Activated CD8-positive, alpha-beta memory T cell treated with anti-CD3 and anti-CD28 coated beads for 1 hour (primary cell): ENCODE results near the gene PDSS2.

ENCODE experiments used
- DNase-seq, 2 donors: peaks; one replicate each; pipeline ENCODE4 v3.0.0-alpha.2; 2020; ENCODE audit warnings: low read depth in 1 of 2; ENCODE audit errors: extremely low read depth in 1 of 2

The PDSS2 gene, protein sequence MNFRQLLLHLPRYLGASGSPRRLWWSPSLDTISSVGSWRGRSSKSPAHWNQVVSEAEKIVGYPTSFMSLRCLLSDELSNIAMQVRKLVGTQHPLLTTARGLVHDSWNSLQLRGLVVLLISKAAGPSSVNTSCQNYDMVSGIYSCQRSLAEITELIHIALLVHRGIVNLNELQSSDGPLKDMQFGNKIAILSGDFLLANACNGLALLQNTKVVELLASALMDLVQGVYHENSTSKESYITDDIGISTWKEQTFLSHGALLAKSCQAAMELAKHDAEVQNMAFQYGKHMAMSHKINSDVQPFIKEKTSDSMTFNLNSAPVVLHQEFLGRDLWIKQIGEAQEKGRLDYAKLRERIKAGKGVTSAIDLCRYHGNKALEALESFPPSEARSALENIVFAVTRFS

GRCh38 chr6:107459283-107460082, at the start of gene PDSS2:
Gene PDSS2, minus strand, starts transcription at chr6:107459564. Its CDS starts 279 bp downstream, at chr6:107459285.
- peak; percentile 88 to 97 for DNase-seq

- no peak for DNase-seq
Observed at GRCh38 chr6:107506145-107506544, 46.8 kb upstream of the PDSS2 start.

GRCh38 chr6:107504270-107505026, 45.1 kb upstream of the PDSS2 start:
- no peak for DNase-seq

- DNase-seq: no peak
Observed at GRCh38 chr6:107496892-107497684, 37.7 kb upstream of the PDSS2 start.

- no peak for DNase-seq
Observed at GRCh38 chr6:107495971-107496370, 36.6 kb upstream of the PDSS2 start.

- no peak for DNase-seq
Observed at GRCh38 chr6:107495196-107495643, 35.9 kb upstream of the PDSS2 start.

- no peak for DNase-seq
Observed at GRCh38 chr6:107493158-107494057, 34.0 kb upstream of the PDSS2 start.

GRCh38 chr6:107491760-107492660, 32.6 kb upstream of the PDSS2 start:
- no peak for DNase-seq

DNA sequence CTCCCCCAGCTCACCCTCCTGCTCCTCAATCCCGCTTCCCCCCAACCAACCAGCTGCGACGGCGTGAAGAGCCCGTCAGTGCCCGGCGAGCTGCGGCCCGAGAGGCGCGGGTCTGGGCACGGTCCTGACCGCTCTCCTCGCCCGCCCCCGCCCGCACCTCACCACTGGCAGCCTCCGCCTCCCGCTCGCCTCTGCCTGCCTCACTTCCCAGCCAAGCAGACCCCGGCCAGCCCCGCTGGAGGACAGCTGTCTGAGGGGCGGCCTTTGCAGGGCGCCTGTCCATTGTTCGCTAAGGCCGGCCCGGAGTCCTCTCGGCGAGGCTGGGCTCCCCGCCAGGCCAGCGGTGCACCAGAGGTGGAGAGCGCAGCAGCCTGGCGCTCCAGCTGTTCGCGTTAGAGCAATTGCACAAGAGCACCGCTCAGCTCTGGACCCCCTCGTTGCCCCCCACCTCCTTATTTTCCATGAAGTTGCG, 31.8 kb upstream of the PDSS2 start:
- DNase-seq: no peak

GRCh38 chr6:107490566-107491137, 31.3 kb upstream of the PDSS2 start:
- no peak for DNase-seq

GRCh38 chr6:107489636-107490565, 30.5 kb upstream of the PDSS2 start, which contains the start of gene SOBP:
Gene SOBP, plus strand, starts transcription at chr6:107490117. Its CDS starts 500 bp downstream, at chr6:107490617.
- peak in 1 of 2 donors; percentile 21 for DNase-seq

DNA sequence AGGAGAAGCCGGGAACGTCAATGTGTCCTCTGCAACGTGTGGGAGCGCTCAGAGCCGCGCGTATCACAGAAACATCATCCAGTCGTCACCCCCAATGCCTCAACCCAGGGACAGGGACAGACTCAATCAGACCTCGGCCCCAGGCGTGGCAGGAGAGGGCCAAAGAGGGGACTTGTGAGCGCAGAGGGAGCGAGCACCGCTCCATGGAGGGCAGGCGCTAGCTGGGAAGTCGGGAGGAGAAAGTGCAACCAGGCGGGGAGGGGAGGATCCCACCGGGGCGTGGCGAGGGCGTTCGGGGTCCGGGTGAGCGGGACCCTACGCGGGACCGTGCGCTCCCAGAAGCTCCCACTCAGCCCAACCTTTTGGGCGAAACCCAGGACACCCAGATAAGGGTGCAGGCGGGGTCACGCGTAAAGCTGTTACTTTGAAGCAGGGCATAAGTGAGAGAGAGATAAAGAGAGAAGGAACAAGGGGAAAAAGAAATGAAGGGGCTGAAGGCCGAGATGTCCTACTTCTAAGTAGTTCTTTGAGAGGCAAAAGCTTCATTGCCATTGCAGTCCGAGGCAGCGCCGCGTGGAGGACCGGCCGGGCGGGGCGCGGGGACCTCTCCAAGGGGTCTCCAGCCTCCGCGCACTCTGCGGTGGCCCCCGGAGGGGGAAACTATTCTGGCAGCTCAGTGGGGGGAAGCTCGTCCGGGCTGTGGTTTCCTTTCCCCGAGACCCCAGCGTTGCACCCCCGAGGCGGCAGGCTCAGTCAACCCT, 29.7 kb upstream of the PDSS2 start:
- no peak for DNase-seq

DNA sequence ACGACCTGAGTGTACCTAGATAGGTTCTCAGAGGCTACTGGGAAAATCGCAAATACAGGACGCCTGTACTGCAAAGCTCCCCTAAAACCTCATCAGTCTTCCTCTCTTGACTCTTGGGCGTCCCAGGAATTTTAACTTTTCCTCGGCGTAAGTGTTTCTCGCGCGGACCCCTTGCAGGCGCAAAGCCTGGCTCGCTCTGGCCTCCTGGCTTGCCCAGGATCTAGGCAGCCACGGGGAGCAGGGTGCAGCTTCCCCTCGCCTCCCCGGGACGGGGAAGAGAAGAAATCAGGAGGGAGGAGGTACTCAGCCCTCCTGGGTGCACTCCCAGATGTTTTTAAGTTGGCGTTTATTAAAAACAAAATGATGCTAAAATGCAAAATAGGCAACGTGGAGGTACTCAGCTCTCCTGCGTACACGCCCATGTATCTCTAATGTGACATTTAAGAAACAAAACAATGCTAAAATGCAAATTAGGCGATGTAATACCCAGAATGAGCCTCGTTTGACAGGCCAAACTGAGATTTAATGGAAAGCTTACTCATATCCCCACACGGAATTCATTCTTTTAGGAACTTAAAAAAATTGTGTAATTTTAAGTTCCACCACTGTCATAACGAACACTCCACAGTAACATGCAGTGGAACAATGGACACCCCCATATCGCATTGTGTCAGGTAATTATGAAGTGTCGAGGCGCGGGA, 29.0 kb upstream of the PDSS2 start:
- no peak for DNase-seq

GRCh38 chr6:107485157-107485556, 25.8 kb upstream of the PDSS2 start:
- DNase-seq: no peak

- DNase-seq: no peak
Observed at GRCh38 chr6:107479089-107479690, 19.8 kb upstream of the PDSS2 start.
